AG20443 (cell line): Measurements from ENCODE around the gene KATNBL1.

ENCODE experiments used
- DNase-seq: peaks from one replicate; pipeline ENCODE4 v3.0.0; 2012; ENCODE audit warnings: low spot score, mixed read lengths

KATNBL1 gene, protein sequence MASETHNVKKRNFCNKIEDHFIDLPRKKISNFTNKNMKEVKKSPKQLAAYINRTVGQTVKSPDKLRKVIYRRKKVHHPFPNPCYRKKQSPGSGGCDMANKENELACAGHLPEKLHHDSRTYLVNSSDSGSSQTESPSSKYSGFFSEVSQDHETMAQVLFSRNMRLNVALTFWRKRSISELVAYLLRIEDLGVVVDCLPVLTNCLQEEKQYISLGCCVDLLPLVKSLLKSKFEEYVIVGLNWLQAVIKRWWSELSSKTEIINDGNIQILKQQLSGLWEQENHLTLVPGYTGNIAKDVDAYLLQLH

DNA sequence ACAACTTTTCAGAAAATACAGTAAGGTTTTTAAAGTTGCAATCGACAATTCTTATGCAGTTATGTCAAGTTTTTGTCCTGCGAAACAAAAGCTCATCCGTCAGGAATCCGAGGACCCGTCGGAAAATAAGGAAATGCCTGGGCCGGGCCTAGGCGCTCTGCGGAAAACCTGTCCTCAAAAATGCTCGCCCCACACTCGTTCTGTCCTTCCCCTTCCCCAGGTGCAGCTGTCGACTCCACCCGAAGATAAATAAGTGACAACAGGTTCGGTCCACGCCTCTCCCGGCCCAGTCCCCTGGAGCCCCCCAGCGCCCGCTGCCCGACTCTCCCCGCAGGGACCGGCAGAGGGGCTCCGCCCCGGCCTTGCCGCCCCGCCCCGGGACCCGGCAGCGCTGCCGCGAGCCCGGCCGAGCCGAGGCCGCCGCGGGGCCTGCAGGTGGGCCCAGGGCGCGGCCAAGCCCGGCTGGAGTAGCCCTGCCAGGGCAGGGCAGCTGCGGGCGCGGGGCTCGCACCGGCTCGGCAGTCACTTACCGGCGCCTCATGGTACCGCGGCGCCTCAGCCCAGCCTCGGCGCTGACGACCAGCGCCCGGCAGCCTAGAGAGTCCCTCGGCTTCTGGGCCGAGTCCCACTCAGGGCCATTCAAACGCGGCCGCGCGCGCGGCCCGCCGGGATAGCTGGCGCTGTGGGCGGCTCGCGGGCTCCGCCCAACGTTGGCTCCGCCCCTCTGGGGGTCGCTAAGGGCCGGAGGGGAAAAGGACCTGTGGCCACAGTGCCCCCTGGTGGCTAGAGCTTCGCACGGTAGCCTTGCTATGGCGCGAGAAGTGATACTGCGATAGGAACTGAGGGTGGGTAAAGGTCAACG is at the start of gene KATNBL1:
TSS of gene KATNBL1 (minus strand) at position 676 of the 862 bp plus-strand sequence. CDS start 46,420 bp downstream, outside the sequence.
- DNase-seq: peak; percentile 98

DNA sequence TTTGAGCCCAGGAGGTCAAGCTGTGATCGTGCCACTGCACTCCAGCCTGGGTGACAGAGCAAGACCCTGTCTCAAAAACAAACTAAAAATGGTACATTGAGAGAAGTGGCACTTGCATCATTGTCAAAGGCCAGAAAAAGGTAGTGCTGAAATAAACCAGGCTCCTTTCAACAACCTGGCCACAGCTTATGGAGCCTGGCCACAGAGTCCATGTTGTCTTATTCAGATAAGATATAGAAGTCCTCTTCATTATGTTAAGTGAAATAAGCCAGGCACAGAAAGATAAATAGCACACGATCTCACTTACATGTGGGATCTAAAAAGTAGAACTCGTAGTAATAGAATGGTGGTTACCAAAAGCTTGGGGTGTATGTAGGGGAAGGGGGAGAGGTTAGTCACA is 49.7 kb upstream of the KATNBL1 start:
- no peak for DNase-seq

DNA sequence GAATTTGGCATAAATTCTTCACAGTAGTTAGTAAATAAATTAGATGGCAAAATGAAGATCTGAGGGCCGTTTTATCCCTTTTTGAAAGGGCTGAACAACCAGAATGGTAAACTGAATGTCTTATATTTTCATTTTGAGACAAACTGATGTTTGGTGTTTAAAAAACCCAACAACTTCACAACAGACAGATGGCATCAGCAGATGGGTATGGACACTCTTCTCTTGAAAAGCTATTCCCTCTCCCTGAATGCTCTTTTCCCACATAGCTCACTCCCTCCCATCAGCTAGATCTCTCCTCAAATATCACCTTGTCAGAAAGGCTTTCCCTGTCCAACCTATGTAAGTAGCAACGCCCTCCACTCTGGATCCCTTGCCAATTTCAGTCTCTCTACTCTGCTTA is 48.3 kb upstream of the KATNBL1 start:
- DNase-seq: no peak

DNA sequence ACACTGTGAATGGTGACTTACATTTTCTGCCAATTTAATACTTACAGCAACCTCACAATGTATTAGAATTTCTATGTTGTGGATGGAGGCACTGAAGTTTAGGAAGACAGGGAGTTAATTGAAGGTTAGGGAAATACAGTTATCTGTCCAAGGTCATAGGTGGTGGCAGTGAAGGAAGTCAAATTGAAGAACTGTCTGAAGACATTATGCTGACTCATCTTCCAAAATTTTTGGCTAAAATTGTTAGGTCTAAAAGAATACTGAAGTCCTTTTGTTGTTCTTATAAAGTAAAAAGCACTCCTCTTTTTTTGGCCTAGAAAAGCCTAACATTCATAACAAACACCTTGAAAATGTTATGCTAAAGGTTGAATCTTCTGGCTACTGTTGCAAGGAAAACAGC is 42.6 kb upstream of the KATNBL1 start:
- no peak for DNase-seq

DNA sequence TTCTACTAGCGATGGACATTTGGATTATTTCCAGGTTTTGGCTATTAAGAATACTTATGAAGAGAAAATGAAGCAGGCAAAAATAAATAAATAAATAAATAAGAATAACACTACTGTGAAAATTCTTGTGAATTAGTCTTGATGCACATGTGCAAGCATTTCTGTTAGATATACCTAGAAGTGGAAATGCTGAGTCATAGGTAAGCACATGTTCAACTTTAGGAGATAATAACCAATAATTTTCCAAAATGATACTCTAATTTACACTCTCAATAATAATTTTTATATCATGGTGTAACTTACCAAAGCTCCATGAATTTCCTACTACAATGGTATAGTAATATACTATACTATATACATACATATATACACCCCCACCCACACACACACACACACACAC is 38.3 kb upstream of the KATNBL1 start:
- DNase-seq: no peak

DNA sequence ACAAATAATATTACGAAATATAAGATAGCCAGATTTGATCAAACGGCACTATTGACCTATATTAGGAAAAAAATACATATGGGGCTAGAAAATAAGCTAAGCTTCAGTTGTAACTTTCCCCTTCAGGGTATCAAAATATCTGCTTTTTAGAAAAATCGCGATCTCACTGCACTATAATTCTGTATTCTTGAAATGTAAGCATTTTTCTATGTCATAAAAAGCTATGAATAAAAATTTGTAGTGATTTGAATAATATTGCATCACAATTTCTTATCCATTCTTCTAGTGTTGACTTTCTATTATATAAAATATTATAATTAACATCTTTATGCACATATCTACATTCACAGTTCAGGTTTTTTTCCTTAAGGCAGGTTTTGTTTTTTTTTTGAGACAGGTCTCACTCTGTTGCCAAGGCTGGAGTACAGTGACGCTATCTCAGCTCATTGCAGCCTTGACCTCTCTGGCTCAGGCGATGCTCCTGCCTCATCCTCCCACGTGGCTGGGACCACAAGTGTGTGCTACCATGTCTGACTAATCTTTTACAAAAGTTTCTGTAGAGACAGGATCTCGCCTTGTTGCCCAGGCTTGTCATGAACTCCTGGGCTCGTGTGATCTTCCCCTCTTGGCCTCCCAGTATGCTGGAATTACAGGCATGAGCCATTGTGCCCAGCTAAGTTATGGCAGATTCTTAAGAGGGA is 36.5 kb upstream of the KATNBL1 start:
- no peak for DNase-seq

DNA sequence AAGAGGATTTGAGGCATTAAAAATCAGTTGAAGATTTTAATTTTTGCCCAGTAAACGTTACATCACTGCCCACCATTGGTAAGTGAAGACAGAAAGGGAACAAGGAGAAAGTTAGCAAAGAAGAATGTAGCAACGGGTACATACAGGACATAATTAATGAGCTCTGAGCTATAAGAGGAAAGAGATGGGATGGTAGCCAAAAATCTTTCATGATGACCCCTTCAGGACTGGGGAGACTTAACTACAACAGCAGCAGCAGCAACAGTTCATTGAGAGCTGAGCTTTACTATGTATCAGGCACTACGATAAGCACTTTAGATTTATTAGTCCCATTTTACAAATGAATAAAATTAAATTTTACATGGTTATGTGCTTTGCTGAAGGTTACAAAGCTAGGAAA is 33.3 kb upstream of the KATNBL1 start:
- DNase-seq: no peak

DNA sequence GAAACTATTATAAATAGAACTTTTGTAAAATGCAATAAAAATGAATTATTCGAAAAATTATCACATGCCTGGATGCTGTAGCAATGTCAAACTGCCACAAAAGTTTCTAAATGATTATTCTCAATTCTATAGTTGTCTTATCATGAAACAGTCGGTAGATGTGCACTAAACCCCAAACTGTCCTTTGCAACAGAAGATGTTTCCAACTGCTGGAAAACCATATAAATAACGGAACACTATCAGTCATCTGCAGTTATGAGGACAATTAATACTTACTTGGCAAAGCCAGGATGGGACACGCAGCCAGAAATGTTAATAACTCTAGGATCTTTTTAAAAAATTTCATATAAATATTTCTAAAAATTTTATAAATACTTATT is 32.4 kb upstream of the KATNBL1 start:
- no peak for DNase-seq

DNA sequence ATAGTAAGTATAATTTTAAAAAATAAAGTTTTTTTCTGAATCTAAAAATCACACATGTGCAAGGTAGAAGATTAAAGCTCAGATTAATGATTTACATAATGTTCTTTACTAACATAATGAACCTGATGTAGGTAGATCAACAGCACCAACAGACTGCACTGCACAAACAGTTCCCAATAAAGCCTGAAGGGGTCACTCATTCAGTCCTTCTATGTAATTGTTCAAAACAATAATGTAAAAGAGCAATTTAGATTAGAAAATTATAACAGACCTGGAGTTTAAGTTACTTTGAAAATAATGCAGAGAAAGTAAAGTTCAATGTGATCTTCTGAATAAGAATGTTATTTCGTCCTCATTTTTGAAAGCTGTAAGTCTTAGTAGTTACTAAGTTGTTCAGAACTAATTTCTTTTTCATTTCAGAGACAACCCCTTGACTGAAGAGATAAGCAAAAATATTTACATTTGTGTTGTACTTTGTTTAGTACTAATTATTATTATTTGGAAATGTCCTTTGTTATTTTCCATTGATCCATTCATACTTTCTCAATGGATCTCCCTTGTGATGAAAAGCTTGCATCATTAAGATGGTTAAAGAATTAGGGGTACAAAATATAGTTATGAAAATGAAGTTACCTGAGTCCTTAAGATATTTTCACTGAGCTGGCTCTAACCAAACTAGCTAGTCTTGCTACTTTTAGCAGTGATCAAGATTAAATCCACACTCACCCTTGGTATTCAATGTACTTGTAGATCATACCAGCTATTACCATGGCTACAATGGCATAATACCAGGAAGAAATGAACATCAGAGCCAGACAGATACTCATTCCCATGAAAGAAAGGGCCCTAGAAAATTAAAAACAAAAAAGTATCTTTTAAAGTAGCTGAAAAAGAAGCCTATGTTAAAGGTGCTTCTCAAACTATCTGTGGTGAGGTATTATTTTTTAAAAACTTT is 31.8 kb upstream of the KATNBL1 start:
- peak; percentile 47 for DNase-seq

DNA sequence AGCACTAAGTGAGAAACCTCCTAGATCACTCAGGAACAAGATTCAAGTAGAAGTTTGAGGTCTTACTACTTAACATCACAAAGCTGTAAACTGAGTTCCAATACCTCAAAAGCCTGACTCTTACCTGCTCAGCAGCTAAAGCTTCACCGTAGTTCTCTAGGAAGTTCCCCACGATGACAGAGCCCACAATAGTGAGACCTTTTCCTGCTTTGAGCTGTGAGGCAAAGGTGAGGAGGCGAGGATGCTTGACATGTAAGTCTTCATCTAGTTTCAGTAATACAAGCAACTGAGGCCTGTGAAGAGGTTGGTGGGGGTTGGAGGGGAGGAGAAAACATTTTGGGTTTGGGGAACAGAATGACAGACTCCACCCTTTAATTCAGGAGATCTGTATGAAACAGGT is 30.6 kb upstream of the KATNBL1 start:
- DNase-seq: no peak

DNA sequence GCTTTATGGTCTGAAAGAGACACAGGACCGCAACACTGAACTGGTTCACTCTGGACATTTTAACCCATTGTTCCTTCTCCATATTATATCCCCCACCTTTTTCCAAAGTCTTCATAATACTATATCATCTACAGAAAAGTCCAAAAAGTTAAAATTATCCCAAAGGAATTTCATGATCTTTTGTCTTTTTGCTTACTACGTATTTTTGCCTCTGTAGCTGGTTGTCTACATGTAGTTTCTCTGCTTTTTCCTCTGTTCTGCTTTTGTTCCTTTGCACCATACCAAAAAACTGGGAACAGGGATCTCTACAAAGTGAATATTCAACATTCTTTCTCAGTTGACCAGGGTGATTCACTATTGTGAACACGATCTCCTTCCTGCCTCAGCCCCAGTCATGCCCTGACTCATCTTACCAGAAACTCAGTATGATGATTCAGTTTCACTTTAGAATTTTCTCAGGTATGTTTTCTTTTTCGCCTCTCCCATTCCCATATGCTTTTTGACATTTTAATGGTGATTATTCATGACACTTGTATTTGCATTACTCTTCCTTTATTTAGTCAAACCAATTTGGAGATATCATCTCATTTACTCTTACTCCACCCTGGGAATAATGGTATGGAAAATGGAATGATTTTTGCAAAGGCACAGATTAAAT is 29.4 kb upstream of the KATNBL1 start:
- DNase-seq: peak; percentile 89

DNA sequence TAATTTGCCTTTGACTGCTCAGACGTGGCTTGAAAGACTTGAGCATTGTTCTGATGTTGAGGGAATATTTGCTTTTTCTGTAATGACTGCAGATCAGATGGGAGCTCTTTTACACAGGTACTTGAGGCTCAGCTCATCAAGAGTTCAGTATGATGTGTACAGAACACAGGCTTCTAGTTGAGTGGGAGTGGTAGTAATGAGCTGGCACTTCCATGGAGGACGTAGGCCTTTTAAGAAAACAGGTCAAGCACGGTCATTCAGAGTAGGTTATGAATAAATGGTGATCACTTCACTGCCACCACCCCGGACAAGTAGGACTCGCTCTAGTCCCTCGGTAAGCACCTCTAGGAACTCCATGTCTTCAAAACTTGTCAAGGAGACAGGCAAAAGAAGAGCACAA is 23.7 kb upstream of the KATNBL1 start:
- DNase-seq: no peak

DNA sequence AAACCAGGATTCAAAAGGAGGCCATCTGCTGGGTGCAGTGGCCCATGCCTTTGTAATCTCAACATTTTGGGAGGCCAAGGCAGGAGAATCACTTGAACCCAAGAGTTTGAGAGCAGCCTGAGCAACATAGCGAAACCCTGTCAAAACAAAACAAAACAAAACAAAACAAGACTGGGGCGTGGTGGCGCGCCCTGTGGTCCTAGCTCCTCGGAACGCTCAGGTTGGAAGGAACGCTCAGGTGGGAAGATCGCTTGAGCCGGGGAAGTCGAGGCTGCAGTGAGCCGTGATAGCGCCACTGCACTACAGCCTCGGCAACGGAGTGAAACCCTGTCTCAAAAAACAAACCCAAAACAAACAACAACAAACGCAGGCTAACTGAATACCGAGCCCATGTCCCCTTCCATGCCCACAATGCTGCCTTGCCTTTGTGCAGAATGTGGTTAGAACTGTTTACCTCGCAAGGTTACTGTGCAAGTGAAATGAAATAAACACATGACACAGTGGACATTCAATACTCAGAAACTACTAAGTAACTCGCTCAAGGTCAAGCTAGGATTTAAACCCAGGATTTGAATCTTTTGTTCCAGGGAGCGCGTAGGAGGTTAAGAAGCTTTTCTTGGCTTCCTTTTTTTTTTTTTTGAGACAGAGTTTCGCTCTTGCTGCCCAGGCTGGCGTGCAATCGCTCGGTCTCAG is 14.2 kb upstream of the KATNBL1 start:
- peak; percentile 9 for DNase-seq

DNA sequence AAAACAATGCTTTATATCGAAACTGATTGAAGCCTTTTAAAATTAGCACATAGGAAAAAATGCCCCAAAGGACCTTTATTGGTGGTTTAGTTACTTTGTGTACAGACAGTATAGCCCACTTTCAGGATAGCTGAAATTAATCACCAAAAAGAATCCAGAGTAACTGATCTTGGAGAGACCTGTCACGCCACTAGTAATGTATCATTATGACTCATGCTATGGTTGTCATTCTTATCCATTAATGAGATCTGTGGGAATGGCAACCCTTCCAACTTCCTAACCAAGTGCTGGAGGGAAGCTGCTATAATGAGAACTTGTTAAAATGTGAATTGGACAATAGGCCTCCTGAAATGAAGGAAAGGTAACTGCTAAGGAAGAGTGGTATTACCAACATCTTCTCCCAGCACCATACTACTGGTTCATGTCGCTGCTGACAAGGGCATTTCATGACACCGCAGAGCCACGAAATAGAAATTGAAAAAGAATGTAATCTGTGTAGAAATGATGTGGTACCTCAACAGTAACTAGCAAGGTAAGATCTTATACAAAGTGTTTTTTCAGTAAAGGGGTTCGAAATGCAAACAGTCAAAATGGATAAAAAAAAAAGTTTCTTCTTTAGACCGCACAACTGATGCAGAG is 7.8 kb upstream of the KATNBL1 start:
- DNase-seq: peak; percentile 34

DNA sequence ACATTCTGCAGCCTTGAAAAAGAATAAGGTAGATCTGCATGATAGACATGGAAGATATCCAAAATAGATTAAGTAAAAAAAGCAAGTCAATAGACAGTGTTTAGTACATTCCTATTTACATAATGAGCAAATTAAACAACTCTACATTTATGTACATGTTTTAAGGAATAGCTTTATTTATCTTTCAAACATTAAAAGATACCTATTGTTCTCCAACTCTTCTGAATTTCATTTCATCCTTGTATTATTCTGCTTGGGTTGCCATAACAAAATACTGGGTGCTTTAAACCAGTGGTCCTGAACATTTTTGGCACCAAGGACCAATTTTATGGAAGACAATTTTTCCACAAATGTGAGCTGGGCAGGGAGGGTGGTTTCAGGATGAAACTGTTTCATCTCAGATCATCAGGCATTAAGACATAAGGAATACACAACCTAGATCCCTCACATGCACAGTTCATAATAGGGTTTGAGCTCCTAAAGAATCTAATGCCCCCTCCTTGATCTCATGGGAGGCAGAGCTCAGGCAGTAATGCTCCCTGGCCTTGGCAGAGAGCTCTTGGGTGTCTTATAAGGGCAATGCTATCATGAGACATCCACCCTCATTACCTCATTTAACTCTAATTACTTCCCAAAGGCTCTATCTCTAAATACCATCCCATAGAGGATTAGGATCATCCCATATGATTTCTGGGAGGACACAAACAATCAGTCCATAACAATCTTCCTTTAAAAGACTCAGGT is 6.8 kb upstream of the KATNBL1 start:
- no peak for DNase-seq

DNA sequence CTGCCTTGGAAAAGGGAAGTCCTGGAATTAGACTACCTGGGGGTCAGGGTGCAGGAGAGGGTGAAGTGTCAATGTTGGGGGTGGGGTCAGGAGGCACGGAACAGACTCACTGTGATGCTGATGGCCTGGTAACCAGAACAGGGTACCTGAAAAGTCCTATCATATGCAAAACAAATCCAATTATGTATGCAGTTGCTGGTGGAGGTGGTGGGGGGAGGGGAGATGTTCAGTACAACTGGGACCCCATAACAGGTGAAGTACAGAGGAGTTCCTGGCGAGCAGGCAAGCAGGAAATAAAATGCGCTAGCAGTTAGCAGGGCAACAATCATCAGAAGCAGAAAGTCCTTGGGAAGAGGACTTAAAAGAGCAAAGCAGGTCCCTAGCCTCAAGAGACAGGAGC is 4.2 kb upstream of the KATNBL1 start:
- DNase-seq: no peak

DNA sequence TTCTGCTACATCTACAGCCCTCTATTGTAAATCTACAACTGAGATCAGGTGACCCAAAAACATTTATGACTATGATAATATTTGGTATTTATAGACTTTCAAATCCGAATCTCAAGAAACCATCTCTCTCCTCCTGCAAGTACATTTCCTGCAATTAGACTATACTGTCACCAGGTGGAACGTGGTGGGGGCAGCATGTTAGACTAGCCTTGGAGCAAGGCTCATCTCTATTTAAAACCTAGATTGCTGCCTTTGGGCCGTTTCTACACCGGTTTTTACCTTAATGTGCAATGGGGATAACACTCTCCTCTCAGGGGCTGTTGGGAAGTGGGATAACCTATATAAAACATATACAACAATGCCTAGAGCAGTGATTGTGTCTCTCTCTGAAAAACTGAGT is 3.8 kb upstream of the KATNBL1 start:
- DNase-seq: no peak

DNA sequence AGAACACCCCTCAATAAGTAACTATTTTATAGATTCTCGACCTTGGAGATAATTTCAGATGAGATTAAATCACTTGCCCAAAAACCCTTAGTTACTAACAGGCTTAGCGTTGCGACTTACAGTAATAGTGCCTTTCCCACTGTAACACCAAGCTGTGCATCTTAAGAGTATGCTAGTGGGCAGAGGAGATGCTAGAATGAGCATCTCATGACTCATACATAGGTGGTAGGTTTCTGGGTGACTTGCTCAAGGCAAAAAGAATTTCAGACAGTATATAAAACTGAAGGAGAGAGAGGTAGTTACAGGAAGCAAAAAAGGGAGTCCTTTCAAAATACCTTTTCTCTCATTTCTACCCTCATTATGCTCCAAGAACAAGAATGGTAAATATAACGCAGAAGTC is 3.9 kb downstream of the KATNBL1 start:
- DNase-seq: no peak

DNA sequence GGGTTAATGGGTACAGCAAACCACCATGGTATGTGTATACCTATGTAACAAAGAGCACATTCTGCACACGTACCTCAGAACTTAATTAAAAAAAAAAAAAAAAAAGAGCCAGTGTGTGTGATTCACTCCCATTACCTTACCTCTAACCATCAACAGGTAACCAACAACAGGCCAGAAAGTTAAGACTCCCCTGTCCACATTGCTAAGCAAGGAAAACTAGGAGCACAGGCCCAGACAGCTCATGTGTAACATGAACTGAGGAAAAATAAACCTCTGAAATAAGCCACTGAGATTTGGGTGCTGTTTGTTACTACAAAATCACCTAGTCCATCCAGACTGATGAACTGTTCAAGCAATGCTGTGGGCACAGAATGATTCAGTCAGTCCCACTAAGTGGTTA is 6.0 kb downstream of the KATNBL1 start:
- DNase-seq: no peak
